Measurements from ENCODE around the gene IL10RA.

DNA sequence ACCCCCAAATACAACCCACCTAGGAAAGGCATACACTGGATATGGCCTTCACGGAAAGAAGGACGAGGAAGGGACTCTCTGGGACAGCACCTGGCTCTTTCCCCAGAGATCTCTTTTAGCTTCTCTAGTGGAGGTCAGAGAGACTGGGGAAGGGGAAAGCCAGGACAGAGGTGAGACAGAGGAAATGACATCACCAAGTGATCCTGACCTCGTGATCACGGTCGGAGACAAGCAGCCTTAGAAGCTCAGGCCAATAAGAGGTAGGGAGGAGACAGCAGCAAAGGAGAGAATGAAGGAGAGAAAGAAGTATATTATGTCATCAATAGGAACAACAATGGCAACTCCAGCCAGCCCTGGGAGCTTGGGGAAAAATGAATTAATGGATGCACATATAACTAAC is 41.6 kb upstream of the IL10RA start:
- no peak for TF ChIP-seq ZNF274 (IDR thresholded peaks at IDR 0.05; ENCODE audit: low read depth, low read length)
- no peak for TF ChIP-seq SUZ12 (IDR thresholded peaks at IDR 0.05; ENCODE audit: extremely low read depth, insufficient read depth, insufficient read length)
- TF ChIP-seq YY1 (IDR thresholded peaks at IDR 0.05; ENCODE audit: insufficient read depth, insufficient read length) = no peak
